K562 (cell line): ENCODE results near the gene CHMP1A.

Source experiments
- CTCF ChIP-seq, 3 experiments: IDR thresholded peaks in 2 of 3; conservative IDR thresholded peaks in 1 of 3; 2 replicates each; pipeline ENCODE4 v1.5.1; 2011 to 2012; ENCODE audit warnings: low read length in 3 of 3, mild to moderate bottlenecking in 3 of 3, control low read depth in 2 of 3, improper control_type of control experiment in 1 of 3, inconsistent platforms in 1 of 3, low read depth in 1 of 3, mixed read lengths in 1 of 3, moderate library complexity in 1 of 3; ENCODE audit not compliant: insufficient read depth in 2 of 3
- HINFP ChIP-seq: fragments of 450-650 bp; conservative IDR thresholded peaks from 2 replicates; pipeline ENCODE4 v1.6.1; 2016; ENCODE audit warnings: missing genetic modification characterization, low read depth, mild to moderate bottlenecking, control low read depth, missing compliant biosample characterization
- MTA1 ChIP-seq: fragments of 450-650 bp; IDR thresholded peaks from 2 replicates; pipeline ENCODE4 v1.6.1; 2017; ENCODE audit warnings: borderline replicate concordance
- POLR2AphosphoS5 ChIP-seq: IDR thresholded peaks from 2 replicates; pipeline ENCODE4 v1.6.1; 2011; ENCODE audit warnings: mild to moderate bottlenecking, low read depth, low read length, moderate library complexity; ENCODE audit not compliant: control insufficient read depth, insufficient read depth
- POLR2G ChIP-seq: fragments of 200-400 bp; formaldehyde crosslinking; IDR thresholded peaks from 2 replicates; pipeline ENCODE4 v1.6.1; 2017; ENCODE audit warnings: low read depth, mild to moderate bottlenecking, antibody characterized with exemption, low read length, moderate library complexity
- RFX5 ChIP-seq: IDR thresholded peaks from 2 replicates; pipeline ENCODE4 v1.6.1; 2011; ENCODE audit warnings: low read depth, mild to moderate bottlenecking, improper control_type of control experiment, low read length
- RNF2 ChIP-seq: sonication (generic); IDR thresholded peaks from 2 replicates; pipeline ENCODE4 v1.6.1; 2016
- TAF7 ChIP-seq: fragments of 450-650 bp; IDR thresholded peaks from 2 replicates; pipeline ENCODE4 v1.6.1; 2016; ENCODE audit warnings: missing genetic modification characterization, missing compliant biosample characterization
- ZBTB7A ChIP-seq: IDR thresholded peaks from 2 replicates; pipeline ENCODE4 v1.6.1; 2011; ENCODE audit warnings: low read depth, mild to moderate bottlenecking, low read length, moderate library complexity, borderline replicate concordance; ENCODE audit not compliant: control insufficient read depth
- TF ChIP-seq, protein P1 (sequence below), 2 experiments: fragments of 450-650 bp; formaldehyde crosslinking in 1 of 2; IDR thresholded peaks; 2 replicates each; pipeline versions ENCODE4 v1.4.0 to v1.6.1; 2014 to 2020; ENCODE audit warnings: mild to moderate bottlenecking in 2 of 2, borderline replicate concordance in 1 of 2, low read depth in 1 of 2
- TF ChIP-seq, protein P2 (sequence below), 2 experiments: fragments of 450-650 bp in 1 of 2; IDR thresholded peaks; 2 replicates each; pipeline ENCODE4 v1.6.1; 2011 to 2017; ENCODE audit warnings: low read depth in 2 of 2, antibody characterized with exemption in 1 of 2, borderline replicate concordance in 1 of 2, low read length in 1 of 2, mild to moderate bottlenecking in 1 of 2, mixed read lengths in 1 of 2; ENCODE audit not compliant: control insufficient read depth in 1 of 2
- TF ChIP-seq, protein P3 (sequence below): sonication (generic); formaldehyde crosslinking; IDR thresholded peaks from 2 replicates; pipeline ENCODE4 v1.9.0; 2022; ENCODE audit warnings: mild to moderate bottlenecking, missing genetic modification reagents

- TF ChIP-seq, protein P1, sequence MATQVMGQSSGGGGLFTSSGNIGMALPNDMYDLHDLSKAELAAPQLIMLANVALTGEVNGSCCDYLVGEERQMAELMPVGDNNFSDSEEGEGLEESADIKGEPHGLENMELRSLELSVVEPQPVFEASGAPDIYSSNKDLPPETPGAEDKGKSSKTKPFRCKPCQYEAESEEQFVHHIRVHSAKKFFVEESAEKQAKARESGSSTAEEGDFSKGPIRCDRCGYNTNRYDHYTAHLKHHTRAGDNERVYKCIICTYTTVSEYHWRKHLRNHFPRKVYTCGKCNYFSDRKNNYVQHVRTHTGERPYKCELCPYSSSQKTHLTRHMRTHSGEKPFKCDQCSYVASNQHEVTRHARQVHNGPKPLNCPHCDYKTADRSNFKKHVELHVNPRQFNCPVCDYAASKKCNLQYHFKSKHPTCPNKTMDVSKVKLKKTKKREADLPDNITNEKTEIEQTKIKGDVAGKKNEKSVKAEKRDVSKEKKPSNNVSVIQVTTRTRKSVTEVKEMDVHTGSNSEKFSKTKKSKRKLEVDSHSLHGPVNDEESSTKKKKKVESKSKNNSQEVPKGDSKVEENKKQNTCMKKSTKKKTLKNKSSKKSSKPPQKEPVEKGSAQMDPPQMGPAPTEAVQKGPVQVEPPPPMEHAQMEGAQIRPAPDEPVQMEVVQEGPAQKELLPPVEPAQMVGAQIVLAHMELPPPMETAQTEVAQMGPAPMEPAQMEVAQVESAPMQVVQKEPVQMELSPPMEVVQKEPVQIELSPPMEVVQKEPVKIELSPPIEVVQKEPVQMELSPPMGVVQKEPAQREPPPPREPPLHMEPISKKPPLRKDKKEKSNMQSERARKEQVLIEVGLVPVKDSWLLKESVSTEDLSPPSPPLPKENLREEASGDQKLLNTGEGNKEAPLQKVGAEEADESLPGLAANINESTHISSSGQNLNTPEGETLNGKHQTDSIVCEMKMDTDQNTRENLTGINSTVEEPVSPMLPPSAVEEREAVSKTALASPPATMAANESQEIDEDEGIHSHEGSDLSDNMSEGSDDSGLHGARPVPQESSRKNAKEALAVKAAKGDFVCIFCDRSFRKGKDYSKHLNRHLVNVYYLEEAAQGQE (IDR thresholded peaks at IDR 0.05; ENCODE audit: borderline replicate concordance) = no peak
- TF ChIP-seq, protein P1 (CRISPR knock-in tag; IDR thresholded peaks at IDR 0.05; ENCODE audit: low read depth) = no peak
- TF ChIP-seq RFX5 (no peak), CTCF (IDR thresholded peaks at IDR 0.05 in 2 of 3, conservative IDR thresholded peaks at IDR 0.05 in 1 of 3; ENCODE audit: insufficient read depth in 2 of 3, low read depth in 1 of 3, low read length in 3 of 3) (no peak), RNF2 (no peak), ZBTB7A (no peak), MTA1 (no peak), TAF7 (no peak), HINFP (tag) (no peak), POLR2AphosphoS5 (no peak), POLR2G (no peak)
- TF ChIP-seq, protein P2, sequence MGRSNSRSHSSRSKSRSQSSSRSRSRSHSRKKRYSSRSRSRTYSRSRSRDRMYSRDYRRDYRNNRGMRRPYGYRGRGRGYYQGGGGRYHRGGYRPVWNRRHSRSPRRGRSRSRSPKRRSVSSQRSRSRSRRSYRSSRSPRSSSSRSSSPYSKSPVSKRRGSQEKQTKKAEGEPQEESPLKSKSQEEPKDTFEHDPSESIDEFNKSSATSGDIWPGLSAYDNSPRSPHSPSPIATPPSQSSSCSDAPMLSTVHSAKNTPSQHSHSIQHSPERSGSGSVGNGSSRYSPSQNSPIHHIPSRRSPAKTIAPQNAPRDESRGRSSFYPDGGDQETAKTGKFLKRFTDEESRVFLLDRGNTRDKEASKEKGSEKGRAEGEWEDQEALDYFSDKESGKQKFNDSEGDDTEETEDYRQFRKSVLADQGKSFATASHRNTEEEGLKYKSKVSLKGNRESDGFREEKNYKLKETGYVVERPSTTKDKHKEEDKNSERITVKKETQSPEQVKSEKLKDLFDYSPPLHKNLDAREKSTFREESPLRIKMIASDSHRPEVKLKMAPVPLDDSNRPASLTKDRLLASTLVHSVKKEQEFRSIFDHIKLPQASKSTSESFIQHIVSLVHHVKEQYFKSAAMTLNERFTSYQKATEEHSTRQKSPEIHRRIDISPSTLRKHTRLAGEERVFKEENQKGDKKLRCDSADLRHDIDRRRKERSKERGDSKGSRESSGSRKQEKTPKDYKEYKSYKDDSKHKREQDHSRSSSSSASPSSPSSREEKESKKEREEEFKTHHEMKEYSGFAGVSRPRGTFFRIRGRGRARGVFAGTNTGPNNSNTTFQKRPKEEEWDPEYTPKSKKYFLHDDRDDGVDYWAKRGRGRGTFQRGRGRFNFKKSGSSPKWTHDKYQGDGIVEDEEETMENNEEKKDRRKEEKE (IDR thresholded peaks at IDR 0.05; ENCODE audit: borderline replicate concordance in 1 of 2, control insufficient read depth in 1 of 2, low read depth in 2 of 2, low read length in 1 of 2) = no peak
- TF ChIP-seq, protein P3, sequence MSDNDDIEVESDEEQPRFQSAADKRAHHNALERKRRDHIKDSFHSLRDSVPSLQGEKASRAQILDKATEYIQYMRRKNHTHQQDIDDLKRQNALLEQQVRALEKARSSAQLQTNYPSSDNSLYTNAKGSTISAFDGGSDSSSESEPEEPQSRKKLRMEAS (CRISPR knock-in tag) = no peak
Measured at GRCh38 chr16:89639385-89639784, 18.1 kb downstream of the CHMP1A start.
